Sigmoid colon (tissue), 4 donors: ENCODE data around the gene AP3B1.
"Not testable (repeated sequence)": the region's sequence is repeated elsewhere in the genome, so short reads cannot be mapped to it uniquely, and the experiment has no call there.

ENCODE experiments used
- POLR2A ChIP-seq, 2 donors: fragments of 450-650 bp; IDR thresholded peaks; one replicate each; pipeline ENCODE4 v1.6.1; 2016; ENCODE audit warnings: antibody characterized with exemption in 2 of 2, mild to moderate bottlenecking in 2 of 2, moderate library complexity in 2 of 2
- POLR2AphosphoS5 ChIP-seq, 4 donors: sonication (generic); formaldehyde crosslinking; IDR thresholded peaks; one replicate each; pipeline ENCODE4 v1.6.1; 2017; ENCODE audit warnings: antibody characterized with exemption in 4 of 4
- TF ChIP-seq, protein P1 (sequence below), 4 experiments: fragments of 450-650 bp in 3 of 4; fragments of 200-600 bp in 1 of 4; IDR thresholded peaks; one replicate each; pipeline ENCODE4 v1.5.1; 2016 to 2019; ENCODE audit warnings: antibody characterized with exemption in 4 of 4, mild to moderate bottlenecking in 3 of 4, moderate library complexity in 2 of 4

DNA sequence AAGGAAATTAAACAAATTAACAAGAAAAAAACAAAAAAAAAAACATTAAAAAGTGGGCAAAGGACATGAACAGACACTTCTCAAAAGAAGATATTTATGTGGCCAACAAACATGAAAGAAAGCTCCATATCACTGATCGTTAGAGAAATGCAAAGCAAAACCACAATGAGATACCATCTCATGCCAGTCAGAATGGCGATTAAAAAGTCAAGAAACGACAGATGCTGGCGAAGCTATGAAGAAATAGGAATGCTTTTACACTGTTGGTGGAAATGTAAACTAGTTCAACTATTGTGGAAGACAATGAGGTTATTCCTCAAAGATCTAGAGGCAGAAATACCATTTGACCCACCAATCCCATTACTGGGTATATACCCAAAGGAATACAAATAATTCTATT lies 223.8 kb downstream of the AP3B1 start:
- TF ChIP-seq, protein P1, sequence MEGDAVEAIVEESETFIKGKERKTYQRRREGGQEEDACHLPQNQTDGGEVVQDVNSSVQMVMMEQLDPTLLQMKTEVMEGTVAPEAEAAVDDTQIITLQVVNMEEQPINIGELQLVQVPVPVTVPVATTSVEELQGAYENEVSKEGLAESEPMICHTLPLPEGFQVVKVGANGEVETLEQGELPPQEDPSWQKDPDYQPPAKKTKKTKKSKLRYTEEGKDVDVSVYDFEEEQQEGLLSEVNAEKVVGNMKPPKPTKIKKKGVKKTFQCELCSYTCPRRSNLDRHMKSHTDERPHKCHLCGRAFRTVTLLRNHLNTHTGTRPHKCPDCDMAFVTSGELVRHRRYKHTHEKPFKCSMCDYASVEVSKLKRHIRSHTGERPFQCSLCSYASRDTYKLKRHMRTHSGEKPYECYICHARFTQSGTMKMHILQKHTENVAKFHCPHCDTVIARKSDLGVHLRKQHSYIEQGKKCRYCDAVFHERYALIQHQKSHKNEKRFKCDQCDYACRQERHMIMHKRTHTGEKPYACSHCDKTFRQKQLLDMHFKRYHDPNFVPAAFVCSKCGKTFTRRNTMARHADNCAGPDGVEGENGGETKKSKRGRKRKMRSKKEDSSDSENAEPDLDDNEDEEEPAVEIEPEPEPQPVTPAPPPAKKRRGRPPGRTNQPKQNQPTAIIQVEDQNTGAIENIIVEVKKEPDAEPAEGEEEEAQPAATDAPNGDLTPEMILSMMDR (IDR thresholded peaks at IDR 0.05) = not testable (repeated sequence)
- TF ChIP-seq POLR2AphosphoS5, POLR2A (IDR thresholded peaks at IDR 0.05): not testable (repeated sequence)
